GM12892 (cell line): ENCODE results near the gene PEMT.

Experiments
- POLR2A ChIP-seq: IDR thresholded peaks from 2 replicates; pipeline ENCODE4 v1.6.1; 2011; ENCODE audit warnings: low read depth, low read length, control low read depth
- POLR2AphosphoS5 ChIP-seq: IDR thresholded peaks from 2 replicates; pipeline ENCODE4 v1.6.1; 2011; ENCODE audit warnings: low read depth, low read length, control low read depth
- TAF1 ChIP-seq: IDR thresholded peaks from 2 replicates; pipeline ENCODE4 v1.6.1; 2011; ENCODE audit warnings: low read depth, mild to moderate bottlenecking, control low read depth, low read length, borderline replicate concordance

DNA sequence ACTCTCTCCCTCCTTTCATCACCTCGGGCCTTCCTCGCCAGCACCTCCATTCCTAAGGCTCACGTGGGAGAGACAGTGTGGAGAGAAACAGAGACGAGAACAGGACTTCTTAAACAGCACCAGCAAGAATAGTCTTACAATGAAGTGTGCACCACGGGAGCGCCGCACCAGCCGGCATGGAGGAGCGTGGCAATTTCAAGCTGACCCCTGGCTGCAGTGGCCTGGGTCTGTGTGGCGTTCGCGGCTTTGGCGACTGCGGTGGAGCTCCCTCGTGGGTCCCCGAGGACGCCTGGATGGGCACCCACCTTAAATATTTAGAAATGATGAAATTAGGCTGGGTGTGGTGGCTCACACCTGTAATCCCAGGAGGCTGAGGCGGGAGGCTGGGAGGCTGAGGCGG, 135.3 kb downstream of the PEMT start:
- TF ChIP-seq POLR2AphosphoS5 (no peak), POLR2A (no peak), TAF1 (no peak)
